Right lobe of liver (tissue), 4 donors: Measurements from ENCODE around the gene BSG.

ENCODE experiments used
- POLR2A ChIP-seq: fragments of 450-650 bp; IDR thresholded peaks from one replicate; pipeline ENCODE4 v1.6.1; 2017; ENCODE audit warnings: antibody characterized with exemption, mild to moderate bottlenecking
- TF ChIP-seq, protein P1 (sequence below), 4 donors: fragments of 200-600 bp in 3 of 4; fragments of 450-650 bp in 1 of 4; IDR thresholded peaks; one replicate each; pipeline versions ENCODE4 v1.5.1 to v1.8.0; 2016 to 2022; ENCODE audit warnings: antibody characterized with exemption in 4 of 4, mild to moderate bottlenecking in 2 of 4
- donor health status: DM: no; HTN: no; CAD: no.
- donor health status: DM: no; HTN: no; CAD: no.
- donor health status: DM: no; HTN: yes; CAD: no.

DNA sequence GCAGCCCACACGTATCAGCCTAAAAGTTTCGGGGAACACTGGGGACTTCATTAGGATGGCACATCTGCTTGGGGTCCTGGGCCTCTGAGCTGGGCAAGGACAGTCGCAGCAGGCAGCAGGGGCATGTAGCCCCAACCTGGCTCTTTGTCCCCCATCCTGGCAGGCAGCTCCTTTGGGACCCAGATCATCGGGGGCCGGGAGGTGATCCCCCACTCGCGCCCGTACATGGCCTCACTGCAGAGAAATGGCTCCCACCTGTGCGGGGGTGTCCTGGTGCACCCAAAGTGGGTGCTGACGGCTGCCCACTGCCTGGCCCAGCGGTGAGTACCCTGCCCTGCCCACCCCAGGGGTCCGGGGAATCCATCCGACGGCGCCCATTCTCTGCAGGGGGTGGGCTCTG lies 25.3 kb upstream of the BSG start:
- TF ChIP-seq, protein P1, sequence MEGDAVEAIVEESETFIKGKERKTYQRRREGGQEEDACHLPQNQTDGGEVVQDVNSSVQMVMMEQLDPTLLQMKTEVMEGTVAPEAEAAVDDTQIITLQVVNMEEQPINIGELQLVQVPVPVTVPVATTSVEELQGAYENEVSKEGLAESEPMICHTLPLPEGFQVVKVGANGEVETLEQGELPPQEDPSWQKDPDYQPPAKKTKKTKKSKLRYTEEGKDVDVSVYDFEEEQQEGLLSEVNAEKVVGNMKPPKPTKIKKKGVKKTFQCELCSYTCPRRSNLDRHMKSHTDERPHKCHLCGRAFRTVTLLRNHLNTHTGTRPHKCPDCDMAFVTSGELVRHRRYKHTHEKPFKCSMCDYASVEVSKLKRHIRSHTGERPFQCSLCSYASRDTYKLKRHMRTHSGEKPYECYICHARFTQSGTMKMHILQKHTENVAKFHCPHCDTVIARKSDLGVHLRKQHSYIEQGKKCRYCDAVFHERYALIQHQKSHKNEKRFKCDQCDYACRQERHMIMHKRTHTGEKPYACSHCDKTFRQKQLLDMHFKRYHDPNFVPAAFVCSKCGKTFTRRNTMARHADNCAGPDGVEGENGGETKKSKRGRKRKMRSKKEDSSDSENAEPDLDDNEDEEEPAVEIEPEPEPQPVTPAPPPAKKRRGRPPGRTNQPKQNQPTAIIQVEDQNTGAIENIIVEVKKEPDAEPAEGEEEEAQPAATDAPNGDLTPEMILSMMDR (IDR thresholded peaks at IDR 0.05): no peak
- no peak for TF ChIP-seq POLR2A
